SHP77 (cell line): ENCODE results near the gene EP400.
A peak's percentile ranks its signal among the peaks of the same experiment; 100 is the strongest.
"Not testable (repeated sequence)": the region's sequence is repeated elsewhere in the genome, so short reads cannot be mapped to it uniquely, and the experiment has no call there.

Source experiments
- DNase-seq, 2 experiments: peaks; one replicate each; lab custom pipeline; 2025; lab: John Stamatoyannopoulos, UW

EP400 gene

GRCh38 chr12:132067182-132067581 lies 117.4 kb downstream of the EP400 start:
- no peak for DNase-seq

GRCh38 chr12:132068250-132068649 lies 118.5 kb downstream of the EP400 start:
- no peak for DNase-seq

- DNase-seq: no peak
These were observed 119.7 kb downstream of the EP400 start for GRCh38 chr12:132069336-132069985.

GRCh38 chr12:132070298-132070697 lies 120.6 kb downstream of the EP400 start:
- DNase-seq: no peak

- DNase-seq: peak in 1 of 2 experiments; percentile 5
These were observed 121.5 kb downstream of the EP400 start for GRCh38 chr12:132071040-132071810.

- no peak for DNase-seq
These were observed 122.2 kb downstream of the EP400 start for GRCh38 chr12:132071830-132072384.

GRCh38 chr12:132074216-132074615 lies 124.5 kb downstream of the EP400 start:
- no peak for DNase-seq

- DNase-seq: no peak
These were observed 125.4 kb downstream of the EP400 start for GRCh38 chr12:132075026-132075713.

- no peak for DNase-seq
These were observed 126.2 kb downstream of the EP400 start for GRCh38 chr12:132075714-132076553.

GRCh38 chr12:132076711-132077110 lies 127.0 kb downstream of the EP400 start:
- DNase-seq: no peak

GRCh38 chr12:132077322-132078100 lies 127.8 kb downstream of the EP400 start:
- DNase-seq: peak in 1 of 2 experiments; percentile 17

GRCh38 chr12:132078190-132078589 lies 128.4 kb downstream of the EP400 start:
- DNase-seq: no peak

- DNase-seq: no peak
These were observed 129.5 kb downstream of the EP400 start for GRCh38 chr12:132079200-132079599.

- no peak for DNase-seq
These were observed 130.0 kb downstream of the EP400 start for GRCh38 chr12:132079695-132080094.

- DNase-seq: not testable (repeated sequence)
These were observed 130.8 kb downstream of the EP400 start for GRCh38 chr12:132080515-132080914.

- DNase-seq: no peak
These were observed 131.7 kb downstream of the EP400 start for GRCh38 chr12:132081423-132081822.

GRCh38 chr12:132083614-132083940 lies 133.8 kb downstream of the EP400 start:
- DNase-seq: no peak

- DNase-seq: peak; percentile 96 to 98
These were observed 134.3 kb downstream of the EP400 start for GRCh38 chr12:132083941-132084620.

- peak; percentile 41 to 81 for DNase-seq
These were observed 135.0 kb downstream of the EP400 start for GRCh38 chr12:132084621-132085290.

GRCh38 chr12:132085291-132085635 lies 135.5 kb downstream of the EP400 start:
- no peak for DNase-seq
